Activated T-cell treated with anti-CD3 and anti-CD28 coated beads, Interleukin-2, amount 50 U/mL, for 4 hours (primary cell): ENCODE measurements around the gene SH3RF1. TPM values are rescaled to one million over a fixed set of nuclear protein-coding genes. Genes with fewer than 3 reads are reported as not detected.

Experiments
- ATAC-seq, 2 donors: fragments of 200-7000 bp; cut with Tn5 transposase; one replicate each; pipeline ENCODE4 v1.10.0; 2021
- DNase-seq: peaks from one replicate; pipeline ENCODE4 v3.0.0-alpha.2; 2020
- H3K27me3 Mint-ChIP-seq: one replicate; pipeline ENCODE4 v1.8.0; 2021; ENCODE audit warnings: low read depth, mixed read lengths
- H3K36me3 Mint-ChIP-seq: one replicate; pipeline ENCODE4 v1.8.0; 2022; ENCODE audit warnings: mixed read lengths; ENCODE audit not compliant: insufficient read depth
- H3K4me1 Mint-ChIP-seq: one replicate; pipeline ENCODE4 v1.8.0; 2021; ENCODE audit warnings: low read depth, mixed read lengths
- H3K4me3 Mint-ChIP-seq: one replicate; pipeline ENCODE4 v1.8.0; 2021; ENCODE audit warnings: mild to moderate bottlenecking, moderate library complexity, mixed read lengths
- H3K9me3 Mint-ChIP-seq: one replicate; pipeline ENCODE4 v1.8.0; 2021; ENCODE audit warnings: mixed read lengths
- total RNA-seq, 3 donors: library from RNA; stranded (reverse); gene quantifications; one replicate each; pipeline ENCODE4 v1.2.1, GENCODE V29; 2021

Gene SH3RF1
- total RNA-seq, 3 donors from 2014 or later = 0.43 to 1.2 (median 0.56) TPM

GRCh38 chr4:169175476-169175875, 95.3 kb downstream of the SH3RF1 start:
- Mint-ChIP-seq H3K4me3 (no peak overlapping the region), H3K27me3 (peaks cover 5% of the 10 kb centered on the region), H3K4me1 (no peaks in the 10 kb centered on the region), H3K9me3 (no peaks in the 10 kb centered on the region), H3K36me3 (no peaks in the 10 kb centered on the region)
- DNase-seq (no peak), ATAC-seq (no peak)

- no peak for DNase-seq
- Mint-ChIP-seq H3K4me1 (no peaks in the 10 kb centered on the region), H3K4me3 (no peak overlapping the region), H3K27me3 (peaks cover 5% of the 10 kb centered on the region), H3K36me3 (no peaks in the 10 kb centered on the region), H3K9me3 (no peaks in the 10 kb centered on the region)
- no peak for ATAC-seq
Measured at GRCh38 chr4:169175035-169175434, 95.7 kb downstream of the SH3RF1 start.

GRCh38 chr4:169174247-169174646, 96.5 kb downstream of the SH3RF1 start:
- Mint-ChIP-seq H3K27me3 (peaks cover 5% of the 10 kb centered on the region), H3K4me1 (no peaks in the 10 kb centered on the region), H3K4me3 (no peak overlapping the region), H3K36me3 (no peaks in the 10 kb centered on the region), H3K9me3 (no peaks in the 10 kb centered on the region)
- ATAC-seq (no peak), DNase-seq (no peak)

GRCh38 chr4:169167957-169168858, 102.5 kb downstream of the SH3RF1 start:
- no peaks in the 10 kb centered on the region for H3K36me3 Mint-ChIP-seq
- no peak overlapping the region for H3K4me3 Mint-ChIP-seq
- H3K9me3 Mint-ChIP-seq = no peaks in the 10 kb centered on the region
- H3K27me3 Mint-ChIP-seq = peaks cover 7% of the 10 kb centered on the region
- ATAC-seq (no peak), DNase-seq (no peak)
- no peaks in the 10 kb centered on the region for H3K4me1 Mint-ChIP-seq

GRCh38 chr4:169164669-169165415, 105.9 kb downstream of the SH3RF1 start:
- no peak for DNase-seq
- Mint-ChIP-seq H3K36me3 (no peaks in the 10 kb centered on the region), H3K4me1 (no peaks in the 10 kb centered on the region), H3K4me3 (no peak overlapping the region), H3K9me3 (no peaks in the 10 kb centered on the region), H3K27me3 (peaks cover 6% of the 10 kb centered on the region)
- no peak for ATAC-seq

GRCh38 chr4:169163947-169164668, 106.6 kb downstream of the SH3RF1 start:
- DNase-seq = no peak
- peaks cover 6% of the 10 kb centered on the region for H3K27me3 Mint-ChIP-seq
- no peak for ATAC-seq
- H3K36me3 Mint-ChIP-seq = no peaks in the 10 kb centered on the region
- no peaks in the 10 kb centered on the region for H3K4me1 Mint-ChIP-seq
- no peak overlapping the region for H3K4me3 Mint-ChIP-seq
- no peaks in the 10 kb centered on the region for H3K9me3 Mint-ChIP-seq

- H3K9me3 Mint-ChIP-seq = no peaks in the 10 kb centered on the region
- H3K4me3 Mint-ChIP-seq = no peak overlapping the region
- no peak for ATAC-seq
- DNase-seq = no peak
- peaks cover 6% of the 10 kb centered on the region for H3K27me3 Mint-ChIP-seq
- H3K36me3 Mint-ChIP-seq = no peaks in the 10 kb centered on the region
- no peaks in the 10 kb centered on the region for H3K4me1 Mint-ChIP-seq
Measured at GRCh38 chr4:169163495-169163894, 107.3 kb downstream of the SH3RF1 start.

- peaks cover 6% of the 10 kb centered on the region for H3K27me3 Mint-ChIP-seq
- H3K9me3 Mint-ChIP-seq = no peaks in the 10 kb centered on the region
- H3K36me3 Mint-ChIP-seq = no peaks in the 10 kb centered on the region
- H3K4me1 Mint-ChIP-seq = no peaks in the 10 kb centered on the region
- no peak for ATAC-seq
- no peak overlapping the region for H3K4me3 Mint-ChIP-seq
- DNase-seq = no peak
Measured at GRCh38 chr4:169160825-169161224, 109.9 kb downstream of the SH3RF1 start.

GRCh38 chr4:169159624-169160171, 111.1 kb downstream of the SH3RF1 start:
- Mint-ChIP-seq H3K4me1 (no peaks in the 10 kb centered on the region), H3K36me3 (no peaks in the 10 kb centered on the region), H3K4me3 (no peak overlapping the region), H3K9me3 (no peaks in the 10 kb centered on the region), H3K27me3 (peaks cover 6% of the 10 kb centered on the region)
- no peak for DNase-seq
- ATAC-seq = no peak

- Mint-ChIP-seq H3K27me3 (peaks cover 6% of the 10 kb centered on the region), H3K9me3 (no peaks in the 10 kb centered on the region), H3K36me3 (no peaks in the 10 kb centered on the region), H3K4me3 (no peak overlapping the region), H3K4me1 (no peaks in the 10 kb centered on the region)
- ATAC-seq (no peak), DNase-seq (no peak)
Measured at GRCh38 chr4:169158861-169159260, 111.9 kb downstream of the SH3RF1 start.

GRCh38 chr4:169158046-169158445, 112.7 kb downstream of the SH3RF1 start:
- Mint-ChIP-seq H3K4me1 (no peaks in the 10 kb centered on the region), H3K27me3 (peaks cover 4% of the 10 kb centered on the region), H3K4me3 (no peak overlapping the region), H3K36me3 (no peaks in the 10 kb centered on the region), H3K9me3 (no peaks in the 10 kb centered on the region)
- no peak for DNase-seq
- ATAC-seq = no peak

GRCh38 chr4:169156392-169156791, 114.4 kb downstream of the SH3RF1 start:
- H3K27me3 Mint-ChIP-seq = no peaks in the 10 kb centered on the region
- DNase-seq (no peak), ATAC-seq (no peak)
- no peaks in the 10 kb centered on the region for H3K9me3 Mint-ChIP-seq
- H3K4me1 Mint-ChIP-seq = no peaks in the 10 kb centered on the region
- H3K4me3 Mint-ChIP-seq = no peak overlapping the region
- no peaks in the 10 kb centered on the region for H3K36me3 Mint-ChIP-seq

- peaks cover 3% of the 10 kb centered on the region for H3K27me3 Mint-ChIP-seq
- no peaks in the 10 kb centered on the region for H3K4me1 Mint-ChIP-seq
- H3K36me3 Mint-ChIP-seq = no peaks in the 10 kb centered on the region
- no peak for ATAC-seq
- H3K9me3 Mint-ChIP-seq = no peaks in the 10 kb centered on the region
- no peak for DNase-seq
- H3K4me3 Mint-ChIP-seq = no peak overlapping the region
Measured at GRCh38 chr4:169154121-169154520, 116.6 kb downstream of the SH3RF1 start.

- no peaks in the 10 kb centered on the region for H3K4me1 Mint-ChIP-seq
- no peaks in the 10 kb centered on the region for H3K9me3 Mint-ChIP-seq
- DNase-seq = no peak
- H3K4me3 Mint-ChIP-seq = no peak overlapping the region
- no peaks in the 10 kb centered on the region for H3K36me3 Mint-ChIP-seq
- ATAC-seq = no peak
- peaks cover 3% of the 10 kb centered on the region for H3K27me3 Mint-ChIP-seq
Measured at GRCh38 chr4:169153481-169154087, 117.2 kb downstream of the SH3RF1 start.
